ENCODE results near the gene AKT3. TPM values are rescaled to one million over a fixed set of nuclear protein-coding genes. Genes with fewer than 3 reads are reported as not detected.

The AKT3 gene
- total RNA-seq, 1 donor from 2014 or later: 36.2 TPM

DNA sequence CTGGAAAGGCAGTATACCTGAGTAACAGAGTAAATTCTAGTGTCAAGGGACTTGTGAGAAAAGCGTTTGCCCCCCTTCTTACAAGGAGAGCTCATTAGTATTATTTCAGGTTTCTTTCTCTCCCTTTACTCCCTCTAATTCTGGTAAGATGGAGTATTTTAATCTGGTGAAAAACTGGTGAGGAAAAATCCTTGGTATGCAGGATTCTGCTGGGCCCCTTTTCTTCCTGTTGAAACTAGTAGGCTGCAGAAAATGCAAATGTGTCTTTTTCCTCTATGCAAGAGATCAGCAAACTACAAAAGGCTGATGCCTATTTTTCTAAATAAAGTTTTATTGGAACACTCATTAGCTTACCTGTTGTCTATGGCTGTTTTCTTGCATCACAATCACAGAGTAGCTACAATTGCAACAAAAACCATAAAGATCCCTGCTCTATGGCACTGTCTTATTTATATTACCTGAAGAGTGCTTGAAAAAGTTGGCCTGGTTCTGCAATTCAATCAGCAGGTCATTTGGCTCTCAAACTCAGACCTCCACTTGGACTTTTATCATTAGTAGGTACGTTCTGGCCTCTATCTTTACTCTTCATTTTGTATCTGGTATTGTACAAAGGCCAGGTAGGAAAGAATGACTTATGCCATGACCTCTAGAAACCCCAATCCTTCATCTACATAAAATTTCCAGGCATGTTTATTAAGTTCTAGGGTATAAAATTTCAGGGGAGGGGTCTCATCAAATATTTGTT lies 109.6 kb downstream of the AKT3 start:
- Mint-ChIP-seq H3K27me3 (ENCODE audit: insufficient read depth, low read depth) (no peaks in the 10 kb centered on the region), H3K9me3 (peaks cover 16% of the 10 kb centered on the region), H3K4me1 (peaks cover 55% of the 10 kb centered on the region), H3K4me3 (no peak overlapping the region), H3K27ac (peak overlapping the region; percentile 81), H3K36me3 (peaks cover 15% of the 10 kb centered on the region)
- no peaks in the 10 kb centered on the region for H3K27me3 ChIP-seq
- H3K4me3 ChIP-seq: peak overlapping the region; percentile 7
- H3K9me3 ChIP-seq (ENCODE audit: low read depth): peaks cover 5% of the 10 kb centered on the region
- H3K4me1 ChIP-seq: peaks cover 42% of the 10 kb centered on the region
- H3K27ac ChIP-seq: peak overlapping the region; percentile 67
- peaks cover 23% of the 10 kb centered on the region for H3F3A ChIP-seq (ENCODE audit: low read depth)
- TF ChIP-seq EZH2 (IDR thresholded peaks at IDR 0.05) (no peak), EZH2phosphoT487 (IDR thresholded peaks at IDR 0.05) (no peak)
- TF ChIP-seq, protein P1, sequence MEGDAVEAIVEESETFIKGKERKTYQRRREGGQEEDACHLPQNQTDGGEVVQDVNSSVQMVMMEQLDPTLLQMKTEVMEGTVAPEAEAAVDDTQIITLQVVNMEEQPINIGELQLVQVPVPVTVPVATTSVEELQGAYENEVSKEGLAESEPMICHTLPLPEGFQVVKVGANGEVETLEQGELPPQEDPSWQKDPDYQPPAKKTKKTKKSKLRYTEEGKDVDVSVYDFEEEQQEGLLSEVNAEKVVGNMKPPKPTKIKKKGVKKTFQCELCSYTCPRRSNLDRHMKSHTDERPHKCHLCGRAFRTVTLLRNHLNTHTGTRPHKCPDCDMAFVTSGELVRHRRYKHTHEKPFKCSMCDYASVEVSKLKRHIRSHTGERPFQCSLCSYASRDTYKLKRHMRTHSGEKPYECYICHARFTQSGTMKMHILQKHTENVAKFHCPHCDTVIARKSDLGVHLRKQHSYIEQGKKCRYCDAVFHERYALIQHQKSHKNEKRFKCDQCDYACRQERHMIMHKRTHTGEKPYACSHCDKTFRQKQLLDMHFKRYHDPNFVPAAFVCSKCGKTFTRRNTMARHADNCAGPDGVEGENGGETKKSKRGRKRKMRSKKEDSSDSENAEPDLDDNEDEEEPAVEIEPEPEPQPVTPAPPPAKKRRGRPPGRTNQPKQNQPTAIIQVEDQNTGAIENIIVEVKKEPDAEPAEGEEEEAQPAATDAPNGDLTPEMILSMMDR (IDR thresholded peaks at IDR 0.05): no peak
- no peaks in the 10 kb centered on the region for H3K36me3 ChIP-seq
- H3K79me2 ChIP-seq (ENCODE audit: low read depth): no peaks in the 10 kb centered on the region
- H3K9ac ChIP-seq: no peak overlapping the region
- H4K20me1 ChIP-seq (ENCODE audit: low read depth): peaks cover 15% of the 10 kb centered on the region
- H2AFZ ChIP-seq (replicated peaks): no peak overlapping the region
- DNase-seq (ENCODE audit: low spot score): peak; percentile 62
- peak overlapping the region; percentile 50 for H3K4me2 ChIP-seq

DNA sequence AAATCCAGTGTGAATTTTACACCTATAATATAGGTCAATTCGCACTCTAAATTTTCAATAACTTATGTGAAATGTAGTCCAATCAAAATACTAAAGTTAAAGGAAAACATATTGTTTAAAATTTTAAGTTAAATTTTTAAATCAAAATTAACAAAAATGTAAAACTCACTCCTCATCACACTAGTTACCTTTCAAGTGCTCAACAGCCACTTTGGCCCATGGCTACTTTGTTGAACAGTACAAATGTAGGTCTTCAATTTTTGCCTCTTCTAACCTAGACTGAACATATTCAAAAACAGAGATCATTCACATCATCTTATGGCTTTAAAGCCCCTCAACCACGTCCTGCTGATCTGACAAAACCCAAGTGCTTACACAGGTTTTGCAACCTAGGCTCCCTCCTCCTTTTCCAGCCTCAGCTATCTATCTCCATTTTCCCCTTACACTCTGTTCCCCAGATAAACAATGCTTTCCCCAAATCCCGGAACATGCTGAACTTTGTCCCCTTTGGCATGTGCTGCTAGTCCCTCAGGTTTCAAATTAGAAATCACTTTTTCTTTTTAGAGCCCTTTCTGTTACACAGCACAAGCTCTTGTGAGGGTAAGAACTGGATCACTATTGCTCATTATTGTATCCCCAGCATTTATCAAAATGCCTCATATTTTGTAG lies 110.6 kb downstream of the AKT3 start:
- H3K27me3 ChIP-seq: no peaks in the 10 kb centered on the region
- H3K79me2 ChIP-seq (ENCODE audit: low read depth): no peaks in the 10 kb centered on the region
- Mint-ChIP-seq H3K4me3 (peak overlapping the region; percentile 22), H3K9me3 (peaks cover 16% of the 10 kb centered on the region), H3K36me3 (peaks cover 15% of the 10 kb centered on the region), H3K4me1 (peaks cover 46% of the 10 kb centered on the region), H3K27me3 (ENCODE audit: insufficient read depth, low read depth) (peaks cover 2% of the 10 kb centered on the region), H3K27ac (peak overlapping the region; percentile 74)
- peaks cover 15% of the 10 kb centered on the region for H4K20me1 ChIP-seq (ENCODE audit: low read depth)
- peak; percentile 21 for DNase-seq (ENCODE audit: low spot score)
- H3K27ac ChIP-seq: peak overlapping the region; percentile 67
- no peaks in the 10 kb centered on the region for H3K36me3 ChIP-seq
- H3K9ac ChIP-seq: no peak overlapping the region
- H3K9me3 ChIP-seq (ENCODE audit: low read depth): peaks cover 5% of the 10 kb centered on the region
- H3K4me3 ChIP-seq: no peak overlapping the region
- H3K4me2 ChIP-seq: peak overlapping the region; percentile 50
- TF ChIP-seq EZH2 (IDR thresholded peaks at IDR 0.05) (no peak), EZH2phosphoT487 (IDR thresholded peaks at IDR 0.05) (no peak)
- TF ChIP-seq, protein P1 (IDR thresholded peaks at IDR 0.05): no peak
- H3F3A ChIP-seq (ENCODE audit: low read depth): peaks cover 23% of the 10 kb centered on the region
- H2AFZ ChIP-seq (replicated peaks): no peak overlapping the region
- H3K4me1 ChIP-seq: peaks cover 40% of the 10 kb centered on the region

DNA sequence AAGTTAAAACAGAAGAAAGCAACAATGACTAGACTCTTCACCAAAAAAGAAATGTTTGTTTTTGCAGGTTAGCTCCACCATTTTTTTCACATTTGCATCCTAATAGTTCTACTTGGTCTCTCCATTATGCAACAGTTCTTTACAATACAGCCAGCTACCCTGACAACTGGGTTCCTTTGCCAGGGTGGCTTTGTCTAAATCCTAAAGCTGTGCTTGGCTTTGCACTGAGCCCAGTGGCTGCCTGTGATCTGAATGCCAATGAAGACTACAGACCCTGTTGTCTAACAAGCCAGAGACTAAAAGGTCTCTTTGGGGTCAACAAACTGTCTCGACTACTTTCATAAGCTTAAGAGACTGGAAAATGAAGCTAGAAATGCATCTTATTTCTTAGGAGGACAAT lies 112.0 kb downstream of the AKT3 start:
- peaks cover 15% of the 10 kb centered on the region for H4K20me1 ChIP-seq (ENCODE audit: low read depth)
- H3K4me2 ChIP-seq: peak overlapping the region; percentile 2
- H3K9ac ChIP-seq: no peak overlapping the region
- peaks cover 5% of the 10 kb centered on the region for H3K36me3 Mint-ChIP-seq
- H3K4me3 Mint-ChIP-seq: peak overlapping the region; percentile 54
- no peak overlapping the region for H3K4me3 ChIP-seq
- H3K27me3 Mint-ChIP-seq (ENCODE audit: insufficient read depth, low read depth): peaks cover 2% of the 10 kb centered on the region
- peaks cover 5% of the 10 kb centered on the region for H3K9me3 ChIP-seq (ENCODE audit: low read depth)
- H3K4me1 ChIP-seq: peaks cover 41% of the 10 kb centered on the region
- no peaks in the 10 kb centered on the region for H3K79me2 ChIP-seq (ENCODE audit: low read depth)
- no peak overlapping the region for H3K27ac ChIP-seq
- H3K9me3 Mint-ChIP-seq: peaks cover 6% of the 10 kb centered on the region
- peak; percentile 66 for DNase-seq (ENCODE audit: low spot score)
- peak overlapping the region; percentile 92 for H3K27ac Mint-ChIP-seq
- H3F3A ChIP-seq (ENCODE audit: low read depth): peaks cover 20% of the 10 kb centered on the region
- TF ChIP-seq EZH2phosphoT487 (IDR thresholded peaks at IDR 0.05) (no peak), EZH2 (IDR thresholded peaks at IDR 0.05) (no peak)
- TF ChIP-seq, protein P1 (IDR thresholded peaks at IDR 0.05): no peak
- H3K4me1 Mint-ChIP-seq: peaks cover 46% of the 10 kb centered on the region
- H3K27me3 ChIP-seq: no peaks in the 10 kb centered on the region
- H2AFZ ChIP-seq (replicated peaks): no peak overlapping the region
- no peaks in the 10 kb centered on the region for H3K36me3 ChIP-seq

Measured in neural progenitor cell (in vitro differentiated cells).